Measurements from ENCODE around the gene MUC22.
"Not testable (repeated sequence)": the region's sequence is repeated elsewhere in the genome, so short reads cannot be mapped to it uniquely, and the experiment has no call there.

Gene MUC22

DNA sequence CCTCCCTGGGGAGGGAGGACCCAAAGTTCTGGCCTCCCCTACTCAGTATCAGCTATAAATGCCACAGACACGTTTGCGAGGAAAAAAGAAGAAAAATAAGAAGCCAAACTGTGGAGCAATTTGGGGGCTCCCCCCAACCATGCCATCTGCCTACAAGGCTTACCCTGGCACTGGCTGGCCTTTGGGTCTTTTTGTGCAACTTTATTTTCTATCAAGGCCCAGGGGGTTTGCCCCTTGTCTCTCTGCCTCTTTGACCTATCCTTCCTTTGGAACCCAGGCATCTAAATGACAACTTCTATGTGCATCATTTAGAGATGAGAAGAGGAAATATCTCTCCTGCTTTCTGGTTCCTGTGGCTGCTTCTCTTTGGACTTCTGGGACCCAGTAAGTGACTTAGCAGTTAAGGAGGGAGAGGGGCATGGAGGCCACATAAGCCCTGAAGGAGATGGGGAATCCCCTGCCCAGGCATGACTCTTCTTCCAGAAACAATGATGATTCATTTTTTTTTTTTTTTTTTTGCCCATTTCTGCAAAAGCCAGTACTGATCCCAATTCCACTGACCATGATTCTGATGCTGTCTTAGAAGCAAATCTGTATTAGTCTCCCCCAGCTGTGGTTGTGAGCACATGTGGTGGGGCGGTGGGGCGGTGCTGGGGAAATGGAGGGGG is at the start of gene MUC22:
Gene MUC22 (plus strand): TSS at position 82 of the 668 bp plus-strand sequence. CDS start 233 bp downstream, at position 315.
- no peak for DNase-seq

DNA sequence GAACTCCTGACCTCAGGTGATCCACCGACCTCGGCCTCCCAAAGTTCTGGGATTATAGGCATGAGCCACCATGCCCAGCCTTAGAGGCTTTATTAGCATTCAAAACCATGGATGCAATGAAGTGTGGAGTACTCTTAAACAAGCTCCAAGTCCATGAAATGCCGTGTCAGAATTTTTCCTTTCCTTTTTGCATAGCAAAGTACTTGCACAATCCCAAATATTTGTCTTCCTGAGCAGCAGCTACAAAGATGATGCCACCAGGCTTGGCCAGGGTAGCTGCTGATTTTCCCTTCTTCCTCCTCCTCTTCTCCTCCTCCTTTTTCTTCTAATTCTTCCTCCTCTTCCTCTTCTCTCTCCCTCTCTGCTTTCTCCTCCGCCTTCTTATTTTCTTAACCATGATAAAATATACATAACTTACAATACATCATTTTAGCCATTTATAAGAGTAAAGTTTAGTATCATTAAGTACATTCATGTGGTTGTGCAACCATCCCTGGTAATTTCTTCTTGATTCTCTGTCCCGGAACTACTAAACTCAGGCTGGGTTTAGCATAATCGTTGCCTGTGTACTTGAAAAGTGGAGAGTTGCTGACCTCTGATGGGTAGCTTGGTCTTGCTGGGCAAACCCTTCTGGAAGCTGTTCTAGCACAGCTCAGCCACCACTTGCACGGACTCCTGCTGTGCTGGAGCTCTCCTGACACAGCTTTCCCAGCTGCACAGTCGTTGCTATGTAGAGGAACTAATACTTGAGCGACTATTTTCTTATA is 49.2 kb upstream of the MUC22 start:
- DNase-seq = no peak

DNA sequence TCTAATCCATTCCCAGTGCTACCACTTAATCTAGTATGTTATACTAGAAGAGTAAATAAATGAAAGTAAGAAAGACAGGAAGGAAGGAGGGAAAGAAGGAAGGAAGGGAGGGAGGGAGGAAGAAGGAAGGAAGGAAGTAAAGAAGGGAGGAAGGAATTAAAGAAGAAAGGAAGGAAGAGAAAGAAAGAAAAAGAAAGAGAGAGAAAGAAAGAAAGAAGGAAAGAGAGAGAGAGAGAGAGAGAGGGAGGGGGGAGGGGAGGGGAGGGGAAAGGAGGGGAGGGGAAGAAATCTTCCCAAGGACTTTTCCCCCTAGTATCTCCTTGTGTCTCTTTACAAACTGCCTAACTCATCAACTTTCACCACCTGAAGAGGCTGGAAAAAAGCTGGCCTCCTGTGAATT is 47.6 kb upstream of the MUC22 start:
- DNase-seq = no peak

GRCh38 chr6:30963641-30964040 is 46.6 kb upstream of the MUC22 start:
- no peak for DNase-seq

- peak; percentile 26 for DNase-seq
Observed at GRCh38 chr6:30964075-30964474, 46.2 kb upstream of the MUC22 start.

GRCh38 chr6:30965140-30965601 is 45.1 kb upstream of the MUC22 start:
- no peak for DNase-seq

DNA sequence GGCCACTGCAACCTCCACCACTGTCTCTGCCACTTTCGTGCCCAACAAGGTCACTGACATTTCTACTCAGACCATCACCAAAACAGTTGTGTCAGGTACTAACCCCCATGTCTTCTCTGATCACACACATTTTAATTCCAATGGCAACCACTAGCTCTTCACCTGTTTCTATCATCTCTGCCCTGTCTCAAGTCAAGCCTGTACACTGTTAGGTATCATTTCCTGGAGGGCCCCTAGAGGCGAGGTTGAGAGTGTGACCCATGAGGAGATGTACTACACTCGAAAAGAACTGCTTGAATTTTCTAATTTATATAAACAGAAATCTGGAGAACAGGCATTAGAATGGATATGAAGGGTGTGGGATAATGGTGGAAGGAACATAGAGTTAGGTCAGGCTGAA is 44.1 kb upstream of the MUC22 start:
- no peak for DNase-seq

DNA sequence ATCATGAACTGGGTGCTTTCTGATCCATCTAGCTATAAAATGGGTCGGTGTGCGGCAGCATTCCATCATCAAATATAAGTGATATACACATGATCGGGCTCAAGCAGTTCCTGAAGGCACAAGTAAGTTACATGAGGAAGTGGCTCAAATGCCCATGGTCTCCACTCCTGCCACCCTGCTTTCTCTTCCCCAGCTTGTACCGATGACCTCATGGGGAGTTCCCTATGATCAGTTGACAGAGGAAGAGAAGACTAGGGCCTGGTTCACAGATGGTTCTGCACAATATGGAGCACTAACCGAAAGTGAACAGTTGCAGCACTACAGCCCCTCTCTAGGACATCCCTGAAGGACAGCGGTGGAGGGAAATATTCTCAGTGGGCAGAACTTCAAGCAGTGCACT is 41.1 kb upstream of the MUC22 start:
- DNase-seq = not testable (repeated sequence)

- DNase-seq = no peak
Observed at GRCh38 chr6:30970946-30971345, 39.3 kb upstream of the MUC22 start.

DNA sequence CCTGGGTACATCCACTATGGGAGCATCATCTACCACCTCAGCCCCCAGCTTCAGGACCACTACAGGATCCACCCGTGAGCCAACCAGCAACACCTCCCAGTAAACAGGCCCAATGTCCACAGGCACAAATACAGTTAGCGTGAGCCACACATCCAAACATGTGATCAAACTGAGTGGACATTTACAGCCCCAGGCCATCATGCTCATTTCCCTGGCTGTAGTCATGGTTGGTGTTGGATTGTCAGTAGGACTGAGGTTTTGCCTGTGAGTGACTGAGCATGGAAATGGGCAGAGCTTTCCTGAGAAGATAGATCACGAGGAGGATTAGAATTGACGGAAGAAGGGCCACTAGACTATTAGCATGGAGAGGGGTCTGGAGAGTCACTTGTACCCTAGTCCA is 37.5 kb upstream of the MUC22 start:
- DNase-seq = no peak

GRCh38 chr6:30974490-30975252 is 35.6 kb upstream of the MUC22 start:
- no peak for DNase-seq

GRCh38 chr6:30979141-30979540 is 31.1 kb upstream of the MUC22 start:
- no peak for DNase-seq

- DNase-seq = no peak
Observed at GRCh38 chr6:30979690-30980089, 30.6 kb upstream of the MUC22 start.

GRCh38 chr6:30981942-30982772 is 28.1 kb upstream of the MUC22 start:
- DNase-seq = no peak

DNA sequence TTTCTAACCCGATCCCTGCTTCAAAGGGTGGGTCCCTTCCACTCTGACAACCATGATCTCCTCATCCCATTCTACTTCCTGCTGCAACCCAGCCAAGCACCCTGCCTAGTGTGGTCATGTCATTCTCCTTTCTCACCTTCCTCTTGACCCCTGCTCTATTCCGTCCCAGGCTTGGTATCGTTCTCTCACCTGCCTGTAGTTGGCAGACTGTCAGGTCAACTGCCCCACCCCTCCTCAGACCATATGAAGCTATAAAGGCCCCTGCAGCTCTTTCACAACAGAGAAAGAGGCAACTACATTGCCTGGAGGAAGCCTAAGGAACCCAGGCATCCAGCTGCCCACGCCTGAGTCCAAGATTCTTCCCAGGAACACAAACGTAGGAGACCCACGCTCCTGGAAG is 26.8 kb upstream of the MUC22 start, which contains the start of gene MUC21:
Gene MUC21 (plus strand): TSS at position 280 of the 400 bp plus-strand sequence. CDS start 241 bp downstream, outside the sequence.
- DNase-seq = no peak

- no peak for DNase-seq
Observed at GRCh38 chr6:30985490-30985889, 24.8 kb upstream of the MUC22 start.

DNA sequence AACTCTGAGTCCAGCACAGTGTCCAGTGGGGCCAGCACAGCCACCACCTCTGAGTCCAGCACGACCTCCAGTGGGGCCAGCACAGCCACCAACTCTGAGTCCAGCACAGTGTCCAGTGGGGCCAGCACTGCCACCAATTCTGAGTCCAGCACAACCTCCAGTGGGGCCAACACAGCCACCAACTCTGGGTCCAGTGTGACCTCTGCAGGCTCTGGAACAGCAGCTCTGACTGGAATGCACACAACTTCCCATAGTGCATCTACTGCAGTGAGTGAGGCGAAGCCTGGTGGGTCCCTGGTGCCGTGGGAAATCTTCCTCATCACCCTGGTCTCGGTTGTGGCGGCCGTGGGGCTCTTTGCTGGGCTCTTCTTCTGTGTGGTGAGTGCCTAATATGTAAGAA is 23.0 kb upstream of the MUC22 start:
- no peak for DNase-seq

- DNase-seq = no peak
Observed at GRCh38 chr6:30988209-30988825, 22.0 kb upstream of the MUC22 start.

GRCh38 chr6:30990422-30991086 is 19.7 kb upstream of the MUC22 start:
- DNase-seq = no peak

DNA sequence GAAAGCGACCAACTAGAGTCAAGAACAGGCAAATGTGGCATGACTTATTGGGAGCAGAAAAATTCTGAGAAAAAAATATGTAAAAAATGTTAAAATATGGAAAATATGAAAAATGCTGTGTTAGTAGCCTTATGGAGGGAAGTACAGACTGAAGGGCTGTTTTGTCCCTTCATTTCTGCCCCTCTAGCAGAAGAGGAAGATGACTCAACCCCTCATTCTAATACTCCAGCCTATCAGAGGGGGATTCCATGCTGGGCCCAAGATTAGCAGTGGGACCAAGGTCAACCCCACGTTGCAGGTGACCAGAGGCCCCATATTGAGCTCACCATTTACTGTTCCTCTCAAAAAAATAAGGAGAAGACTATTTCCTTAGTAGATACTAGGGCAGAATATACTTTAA is 18.4 kb upstream of the MUC22 start:
- DNase-seq = no peak

- DNase-seq = no peak
Observed at GRCh38 chr6:30997301-30997700, 13.0 kb upstream of the MUC22 start.

DNA sequence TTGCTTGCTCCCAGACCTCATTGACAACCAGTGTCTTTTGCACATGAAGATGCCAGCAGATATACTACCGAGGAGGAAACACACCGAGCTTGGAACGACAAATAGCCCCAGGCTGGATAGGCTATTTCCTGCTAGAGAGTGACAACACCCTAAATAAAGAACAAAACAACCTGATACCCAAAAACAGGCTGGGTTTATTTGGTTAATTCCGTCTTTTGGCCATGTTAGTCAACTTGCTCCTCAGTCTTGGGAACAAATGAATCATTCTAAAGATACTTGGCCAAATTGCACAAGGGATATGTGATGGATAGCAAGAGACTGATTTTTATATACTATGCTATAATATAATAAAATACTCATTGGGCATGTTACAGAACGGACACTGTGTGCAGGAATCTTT is 11.5 kb upstream of the MUC22 start:
- DNase-seq = no peak
